NCI-H526 treated with DMSO at 0.1 percent for 48 hours (cell line): ENCODE results near the gene TRIM66.

Source experiments
- DNase-seq: peaks from one replicate; lab custom pipeline; 2025; lab: John Stamatoyannopoulos, UW

TRIM66 gene

GRCh38 chr11:8608652-8609051 lies 73.8 kb downstream of the TRIM66 start:
- DNase-seq, result no peak

- DNase-seq, result no peak
Observed at GRCh38 chr11:8605971-8606563, 76.4 kb downstream of the TRIM66 start.

- DNase-seq, result peak; percentile 15
Observed at GRCh38 chr11:8604078-8604723, 78.3 kb downstream of the TRIM66 start.

- DNase-seq, result no peak
Observed at GRCh38 chr11:8603696-8604077, 78.8 kb downstream of the TRIM66 start.

- no peak for DNase-seq
Observed at GRCh38 chr11:8601376-8602133, 80.9 kb downstream of the TRIM66 start.

- no peak for DNase-seq
Observed at GRCh38 chr11:8598506-8598905, 84.0 kb downstream of the TRIM66 start.

- no peak for DNase-seq
Observed at GRCh38 chr11:8597182-8597581, 85.3 kb downstream of the TRIM66 start.

- no peak for DNase-seq
Observed at GRCh38 chr11:8596504-8597046, 85.9 kb downstream of the TRIM66 start.

GRCh38 chr11:8593935-8594909 lies 88.2 kb downstream of the TRIM66 start, which contains the start of gene STK33:
TSS of gene STK33 (minus strand) at chr11:8594228. CDS start at chr11:8474905, 119,323 bp downstream.
- peak; percentile 68 for DNase-seq

- DNase-seq, result no peak
Observed at GRCh38 chr11:8593455-8593854, 89.0 kb downstream of the TRIM66 start.

GRCh38 chr11:8587915-8588314 lies 94.5 kb downstream of the TRIM66 start:
- DNase-seq, result no peak

- no peak for DNase-seq
Observed at GRCh38 chr11:8586805-8587204, 95.7 kb downstream of the TRIM66 start.

GRCh38 chr11:8586184-8586583 lies 96.3 kb downstream of the TRIM66 start:
- no peak for DNase-seq

- DNase-seq, result no peak
Observed at GRCh38 chr11:8584511-8584910, 98.0 kb downstream of the TRIM66 start.

- no peak for DNase-seq
Observed at GRCh38 chr11:8584082-8584481, 98.4 kb downstream of the TRIM66 start.

GRCh38 chr11:8581300-8581699 lies 101.2 kb downstream of the TRIM66 start:
- no peak for DNase-seq

GRCh38 chr11:8577791-8578581 lies 104.5 kb downstream of the TRIM66 start:
- DNase-seq, result no peak

GRCh38 chr11:8574798-8575197 lies 107.7 kb downstream of the TRIM66 start:
- DNase-seq, result no peak

GRCh38 chr11:8573777-8574176 lies 108.7 kb downstream of the TRIM66 start:
- no peak for DNase-seq

GRCh38 chr11:8567602-8568198 lies 114.8 kb downstream of the TRIM66 start:
- no peak for DNase-seq
